Neutrophil (primary cell): ENCODE measurements around the gene UST.

Experiments used
- H3K27ac ChIP-seq: fragments of 200-600 bp; sonication (generic); 2 replicates; pipeline ENCODE4 v1.5.1; 2016; ENCODE audit warnings: mild to moderate bottlenecking, moderate library complexity
- H3K27me3 ChIP-seq: fragments of 200-600 bp; sonication (generic); 2 replicates; pipeline ENCODE4 v1.6.0; 2016; ENCODE audit warnings: mild to moderate bottlenecking
- H3K36me3 ChIP-seq: fragments of 200-600 bp; sonication (generic); 2 replicates; pipeline ENCODE4 v1.5.1; 2017
- H3K4me1 ChIP-seq, 2 experiments: fragments of 200-600 bp in 1 of 2; sonication (generic) in 1 of 2; 1 replicate in 1 of 2; 2 replicates in 1 of 2; pipeline versions ENCODE4 v1.5.1 to v1.6.1; 2013 to 2016; ENCODE audit warnings: low read depth in 1 of 2, low read length in 1 of 2, mild to moderate bottlenecking in 1 of 2, moderate library complexity in 1 of 2; ENCODE audit not compliant: control insufficient read depth in 1 of 2, insufficient read depth in 1 of 2
- H3K4me3 ChIP-seq, 2 experiments: fragments of 200-600 bp in 1 of 2; sonication (generic) in 1 of 2; 1 replicate in 1 of 2; 2 replicates in 1 of 2; pipeline ENCODE4 v1.5.1; 2013 to 2016; ENCODE audit warnings: low read depth in 1 of 2, low read length in 1 of 2, mild to moderate bottlenecking in 1 of 2, moderate library complexity in 1 of 2
- H3K9me3 ChIP-seq: fragments of 200-600 bp; sonication (generic); 2 replicates; pipeline ENCODE4 v1.5.1; 2016
- TF ChIP-seq, protein P1 (sequence below): fragments of 200-600 bp; sonication (generic); IDR thresholded peaks from 2 replicates; pipeline ENCODE4 v1.5.1; 2016; ENCODE audit warnings: antibody characterized with exemption

Gene UST

DNA sequence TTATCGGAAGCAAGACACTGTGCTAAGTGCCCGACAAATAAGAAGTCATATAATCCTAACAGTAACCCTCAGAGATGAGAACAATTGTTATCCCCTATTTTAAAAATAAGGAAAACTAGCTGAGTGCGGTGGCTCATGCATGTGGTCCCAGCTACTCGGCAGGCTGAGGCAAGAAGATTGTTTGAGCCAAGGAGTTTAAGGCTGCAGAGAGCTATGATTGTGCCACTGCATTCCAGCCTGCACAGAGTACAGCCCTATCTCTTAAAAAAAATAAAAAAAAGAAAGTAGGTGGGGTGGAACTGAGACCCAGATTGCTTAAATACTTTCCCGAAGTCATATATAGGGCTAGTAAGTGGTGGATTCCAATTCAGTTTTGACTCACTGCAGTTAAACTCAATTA is 84.7 kb downstream of the UST start:
- Histone ChIP-seq H3K4me1 (no peaks in the 10 kb centered on the region), H3K4me3 (no peak overlapping the region), H3K36me3 (no peaks in the 10 kb centered on the region), H3K27ac (no peak overlapping the region), H3K9me3 (no peaks in the 10 kb centered on the region), H3K27me3 (no peaks in the 10 kb centered on the region)
- TF ChIP-seq, protein P1, sequence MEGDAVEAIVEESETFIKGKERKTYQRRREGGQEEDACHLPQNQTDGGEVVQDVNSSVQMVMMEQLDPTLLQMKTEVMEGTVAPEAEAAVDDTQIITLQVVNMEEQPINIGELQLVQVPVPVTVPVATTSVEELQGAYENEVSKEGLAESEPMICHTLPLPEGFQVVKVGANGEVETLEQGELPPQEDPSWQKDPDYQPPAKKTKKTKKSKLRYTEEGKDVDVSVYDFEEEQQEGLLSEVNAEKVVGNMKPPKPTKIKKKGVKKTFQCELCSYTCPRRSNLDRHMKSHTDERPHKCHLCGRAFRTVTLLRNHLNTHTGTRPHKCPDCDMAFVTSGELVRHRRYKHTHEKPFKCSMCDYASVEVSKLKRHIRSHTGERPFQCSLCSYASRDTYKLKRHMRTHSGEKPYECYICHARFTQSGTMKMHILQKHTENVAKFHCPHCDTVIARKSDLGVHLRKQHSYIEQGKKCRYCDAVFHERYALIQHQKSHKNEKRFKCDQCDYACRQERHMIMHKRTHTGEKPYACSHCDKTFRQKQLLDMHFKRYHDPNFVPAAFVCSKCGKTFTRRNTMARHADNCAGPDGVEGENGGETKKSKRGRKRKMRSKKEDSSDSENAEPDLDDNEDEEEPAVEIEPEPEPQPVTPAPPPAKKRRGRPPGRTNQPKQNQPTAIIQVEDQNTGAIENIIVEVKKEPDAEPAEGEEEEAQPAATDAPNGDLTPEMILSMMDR = no peak

DNA sequence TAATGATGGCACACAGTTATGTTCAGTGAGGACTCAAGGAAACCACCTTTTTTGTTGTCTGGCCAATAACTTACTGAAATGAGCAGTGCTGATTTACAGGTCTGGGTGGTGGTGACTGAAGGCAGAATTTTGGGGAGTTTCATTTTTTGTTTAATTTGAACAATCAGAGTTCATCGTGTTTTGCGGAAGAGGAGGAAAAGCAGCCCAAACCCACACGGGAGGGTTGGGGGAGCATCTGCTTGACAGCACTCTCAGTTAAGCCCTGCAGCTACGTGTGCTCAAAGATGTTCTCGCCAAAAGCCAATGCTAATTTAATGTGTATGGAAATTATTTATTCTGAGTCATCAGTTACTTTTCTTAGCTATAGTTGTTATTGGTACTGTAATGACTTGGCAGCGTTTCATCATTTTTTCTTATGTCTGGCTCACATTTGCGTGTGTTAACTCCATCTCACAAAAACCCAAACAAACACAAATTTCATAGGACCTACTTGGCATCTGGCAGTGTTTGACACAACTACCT is 89.2 kb downstream of the UST start:
- Histone ChIP-seq H3K9me3 (no peaks in the 10 kb centered on the region), H3K27me3 (no peaks in the 10 kb centered on the region), H3K27ac (no peak overlapping the region), H3K4me3 (no peak overlapping the region), H3K36me3 (no peaks in the 10 kb centered on the region), H3K4me1 (no peaks in the 10 kb centered on the region)
- TF ChIP-seq, protein P1 = no peak

DNA sequence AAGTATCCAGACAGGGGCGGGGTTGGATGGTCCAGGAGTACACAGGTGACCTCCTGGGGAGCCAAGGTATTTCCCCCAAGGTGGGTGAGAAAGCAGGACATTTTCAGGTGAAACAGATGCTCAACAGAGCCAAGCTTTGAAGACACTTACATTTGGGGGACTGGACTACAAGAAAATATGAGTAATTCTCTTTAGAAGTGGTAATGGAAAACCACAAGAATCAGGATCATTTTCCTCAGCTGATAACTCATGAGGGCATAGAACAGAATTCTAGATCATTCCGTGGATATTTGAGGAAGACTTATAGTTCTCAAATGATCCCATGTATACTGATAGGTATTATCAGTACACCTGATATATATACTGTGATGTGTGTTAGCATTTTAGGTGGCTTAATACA is 89.9 kb downstream of the UST start:
- no peaks in the 10 kb centered on the region for H3K36me3 ChIP-seq
- H3K9me3 ChIP-seq = no peaks in the 10 kb centered on the region
- TF ChIP-seq, protein P1 = no peak
- no peaks in the 10 kb centered on the region for H3K4me1 ChIP-seq
- H3K27ac ChIP-seq = no peak overlapping the region
- H3K27me3 ChIP-seq = no peaks in the 10 kb centered on the region
- H3K4me3 ChIP-seq = no peak overlapping the region

DNA sequence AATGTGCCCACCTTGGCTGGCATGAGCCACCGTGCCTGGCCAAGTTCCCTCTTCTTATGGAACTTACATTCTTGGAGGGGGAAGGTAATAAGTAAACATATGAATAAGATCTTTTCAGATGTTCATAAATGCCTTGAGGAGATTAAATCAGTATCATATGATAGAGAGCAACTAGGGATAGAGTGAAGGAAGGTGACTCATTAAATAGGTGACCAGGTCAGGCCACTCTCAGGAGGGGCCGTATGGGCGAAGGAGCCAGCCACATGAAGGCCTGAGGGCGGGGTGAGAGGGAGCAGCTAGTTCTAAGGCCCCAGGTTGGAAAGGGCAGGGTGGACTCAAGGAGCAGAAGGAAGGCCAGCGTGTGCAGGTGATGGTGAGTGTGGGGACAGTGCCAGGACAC is 91.1 kb downstream of the UST start:
- H3K27me3 ChIP-seq = no peaks in the 10 kb centered on the region
- no peaks in the 10 kb centered on the region for H3K36me3 ChIP-seq
- TF ChIP-seq, protein P1 = no peak
- H3K9me3 ChIP-seq = no peaks in the 10 kb centered on the region
- H3K27ac ChIP-seq = no peak overlapping the region
- H3K4me3 ChIP-seq = no peak overlapping the region
- no peaks in the 10 kb centered on the region for H3K4me1 ChIP-seq

DNA sequence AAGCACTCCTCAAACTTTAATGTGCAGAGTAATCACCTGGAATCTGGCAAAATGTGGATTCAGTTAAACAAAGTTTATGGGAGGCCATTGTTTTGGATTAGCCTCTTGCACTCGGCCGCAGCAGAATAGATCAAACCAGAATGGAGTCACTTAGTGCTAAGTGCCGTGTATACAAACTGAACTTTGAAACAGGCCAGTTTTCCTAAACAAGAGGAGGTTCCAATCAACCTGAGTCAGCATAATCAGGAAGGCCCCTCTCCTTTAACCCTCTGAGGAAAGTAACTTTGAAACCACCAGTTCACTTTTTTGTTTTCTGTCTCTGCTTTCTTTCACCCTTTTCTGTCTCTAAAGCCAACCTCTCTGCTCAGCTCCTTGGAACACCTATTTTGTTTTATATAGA is 92.2 kb downstream of the UST start:
- Histone ChIP-seq H3K4me1 (no peaks in the 10 kb centered on the region), H3K4me3 (no peak overlapping the region), H3K27me3 (no peaks in the 10 kb centered on the region), H3K36me3 (no peaks in the 10 kb centered on the region), H3K27ac (no peak overlapping the region), H3K9me3 (no peaks in the 10 kb centered on the region)
- TF ChIP-seq, protein P1 = no peak

DNA sequence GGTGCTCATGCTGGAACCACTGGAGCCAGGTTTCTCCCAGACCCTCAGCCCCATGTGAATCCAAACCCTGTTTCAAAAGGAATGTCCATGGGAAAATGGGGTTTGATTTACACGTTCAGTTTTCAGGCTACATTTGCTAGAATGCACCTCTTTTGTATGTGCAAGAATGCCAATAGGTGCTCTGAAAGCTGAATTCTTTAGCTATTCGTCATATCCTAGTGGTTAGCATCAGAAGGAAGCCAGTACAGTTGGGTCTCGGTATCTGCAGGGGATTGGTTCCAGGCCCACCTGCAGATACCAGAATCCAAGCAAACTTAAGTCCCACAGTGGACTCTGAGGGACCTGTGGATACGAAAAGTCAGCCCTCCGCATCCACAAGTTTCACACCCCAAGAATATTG is 93.4 kb downstream of the UST start:
- Histone ChIP-seq H3K27ac (no peak overlapping the region), H3K4me1 (no peaks in the 10 kb centered on the region), H3K9me3 (no peaks in the 10 kb centered on the region), H3K4me3 (no peak overlapping the region), H3K27me3 (no peaks in the 10 kb centered on the region), H3K36me3 (no peaks in the 10 kb centered on the region)
- TF ChIP-seq, protein P1 = no peak
